Measurements from ENCODE around the gene PSMG3. TPM values are rescaled to one million over a fixed set of nuclear protein-coding genes. Genes with fewer than 3 reads are reported as not detected.

Gene PSMG3
- total RNA-seq, 2 donors from 2014 or later: 22.8 to 23.6 TPM

Other genes starting within 250 kb of the PSMG3 start
- gene MICALL2, start 110.6 kb downstream of the PSMG3 start, total RNA-seq: 1 to 10 TPM; 3.2 to 3.4 TPM
- 10 to 100 TPM; 88.2 to 89.4 TPM for gene INTS1, start 65.6 kb downstream of the PSMG3 start, total RNA-seq
- 10 to 100 TPM; 55.8 to 56.4 TPM for gene MAFK, start 39.3 kb downstream of the PSMG3 start, total RNA-seq
- not detected for gene TMEM184A, start 13.8 kb downstream of the PSMG3 start, total RNA-seq
- not detected for gene ELFN1, start 100.2 kb upstream of the PSMG3 start, total RNA-seq

Data from T-helper 17 cell (primary cell).